HepG2 (cell line): ENCODE data around the gene ATP11A. TPM values are rescaled to one million over a fixed set of nuclear protein-coding genes. Genes with fewer than 3 reads are reported as not detected.

ENCODE experiments used
- ATAC-seq: fragments of 200-7000 bp; cut with Tn5 transposase; 3 replicates; pipeline ENCODE4 v1.9.1; 2020; ENCODE audit warnings: mild to moderate bottlenecking, moderate library complexity
- BruUV-seq: library from RNA; stranded (reverse); fragments of 400-500 nt; replicated peaks from 2 replicates; lab custom pipeline; 2021; lab: Mats Ljungman, UMichigan
- CTCF ChIA-PET: fragments of 300-600 bp; formaldehyde crosslinking; extraction: SDS; loops from one replicate; lab custom pipeline; 2021; ENCODE audit warnings: low total read pairs, inconsistent platforms, low intra/inter-chr PET ratio; lab: Yijun Ruan, JAX
- POLR2A ChIA-PET: fragments of 350-600 bp; sonication (Branson Sonifier 250); formaldehyde crosslinking; loops from one replicate; lab custom pipeline; 2020; ENCODE audit warnings: antibody characterized with exemption, inconsistent platforms; lab: Yijun Ruan, JAX
- DNase-seq: peaks from one replicate; pipeline ENCODE4 v3.0.0-alpha.2; 2015; ENCODE audit warnings: low spot score
- FAIRE-seq: peaks from 3 replicates; lab custom pipeline; 2011; peaks lifted over from hg19 to GRCh38; lab: Jason Lieb, UNC
- H2AFZ ChIP-seq: one replicate; pipeline ENCODE4 v1.6.1; 2011; ENCODE audit warnings: low read length, inconsistent platforms
- H3K27ac ChIP-seq: fragments of 300-600 bp; 3 replicates; pipeline ENCODE4 v1.8.0; 2011; ENCODE audit warnings: mixed run types, mild to moderate bottlenecking, mixed read lengths, low read length, inconsistent platforms; ENCODE audit not compliant: insufficient read depth; ENCODE audit errors: extremely low read length
- H3K27me3 ChIP-seq, 2 experiments: fragments of 200-600 bp in 1 of 2; 2 replicates in 1 of 2; 3 replicates in 1 of 2; pipeline versions ENCODE4 v1.6.0 to v1.8.0; 2011; ENCODE audit warnings: low read length in 2 of 2, mild to moderate bottlenecking in 2 of 2, moderate library complexity in 2 of 2, inconsistent platforms in 1 of 2; ENCODE audit not compliant: insufficient read depth in 2 of 2, control insufficient read depth in 1 of 2
- H3K36me3 ChIP-seq, 2 experiments: fragments of 200-600 bp in 1 of 2; replicated peaks in 1 of 2; 2 replicates in 1 of 2; 3 replicates in 1 of 2; pipeline versions ENCODE4 v1.5.1 to v1.8.0; 2011; ENCODE audit warnings: low read length in 2 of 2, inconsistent platforms in 1 of 2; ENCODE audit not compliant: insufficient read depth in 2 of 2, control insufficient read depth in 1 of 2
- H3K4me1 ChIP-seq: 2 replicates; pipeline ENCODE4 v1.5.1; 2012; ENCODE audit warnings: low read length, inconsistent platforms; ENCODE audit not compliant: insufficient read depth
- H3K4me2 ChIP-seq: 2 replicates; pipeline ENCODE4 v1.6.0; 2011; ENCODE audit warnings: low read depth, low read length, inconsistent platforms
- H3K4me3 ChIP-seq, 3 experiments: fragments of 200-600 bp in 1 of 3; sonication (generic), shearing (Covaris generic) in 1 of 3; replicated peaks in 1 of 3; 2 replicates each; pipeline ENCODE4 v1.5.1; 2011 to 2016; ENCODE audit warnings: low read length in 3 of 3, inconsistent platforms in 2 of 3, low read depth in 2 of 3, mild to moderate bottlenecking in 2 of 3, control low read depth in 1 of 3, mixed read lengths in 1 of 3; ENCODE audit not compliant: insufficient read depth in 1 of 3
- H3K79me2 ChIP-seq: one replicate; pipeline ENCODE4 v1.6.1; 2011; ENCODE audit warnings: low read length, inconsistent platforms; ENCODE audit not compliant: insufficient read depth
- H3K9ac ChIP-seq: 2 replicates; pipeline ENCODE4 v1.6.0; 2011; ENCODE audit warnings: mild to moderate bottlenecking, low read depth, low read length, inconsistent platforms; ENCODE audit not compliant: insufficient read depth
- H3K9me3 ChIP-seq: 2 replicates; pipeline ENCODE4 v1.5.1; 2012; ENCODE audit warnings: mild to moderate bottlenecking, low read length
- H4K20me1 ChIP-seq: 2 replicates; pipeline ENCODE4 v1.6.0; 2011; ENCODE audit warnings: inconsistent platforms, mild to moderate bottlenecking, low read length, moderate library complexity; ENCODE audit not compliant: insufficient read depth
- E2F1 ChIP-seq: sonication (generic); formaldehyde crosslinking; IDR thresholded peaks from 2 replicates; pipeline ENCODE4 v1.5.0; 2020; ENCODE audit warnings: missing genetic modification reagents
- HOXA3 ChIP-seq: sonication (generic); formaldehyde crosslinking; IDR thresholded peaks from 2 replicates; pipeline ENCODE4 v1.5.0; 2020; ENCODE audit warnings: missing genetic modification reagents
- JDP2 ChIP-seq: sonication (generic); formaldehyde crosslinking; IDR thresholded peaks from 2 replicates; pipeline ENCODE4 v1.8.1; 2022; ENCODE audit warnings: missing genetic modification reagents, borderline replicate concordance
- ZFP36 ChIP-seq: fragments of 150-350 bp; IDR thresholded peaks from 2 replicates; pipeline ENCODE4 v1.6.1; 2018; ENCODE audit warnings: borderline replicate concordance, low read length, low read depth; ENCODE audit not compliant: partially characterized antibody
- ZNF24 ChIP-seq: fragments of 450-650 bp; IDR thresholded peaks from 2 replicates; pipeline ENCODE4 v1.6.1; 2017; ENCODE audit warnings: antibody characterized with exemption, mild to moderate bottlenecking
- WGBS: methylation state at CpG from one replicate; pipeline ENCODE4 v1.1.6; 2017; ENCODE audit warnings: low lambda C conversion rate; 5-methylcytosine and 5-hydroxymethylcytosine counted together
- in situ Hi-C: cut with HindIII; loops from 2 replicates; pipeline ENCODE4 v1.10.0; 2017; ENCODE audit warnings: low pct_unique_long_range_greater_than_20kb; ENCODE audit not compliant: extremely low pct_ligation_motif_present
- intact Hi-C: fragments of 100-400 bp; cut with micrococcal nuclease; formaldehyde crosslinking; loops from one replicate; pipeline ENCODE4 v1.10.0; 2022; ENCODE audit not compliant: unreplicated experiment
- polyA plus RNA-seq, 8 experiments: library from polyadenylated mRNA; depleted of rRNA in 3 of 8; stranded (reverse) in 7 of 8; unstranded in 1 of 8; fragments of >200 nt; fragmentation: Illumina TruSeq in 4 of 8; extraction: Trizol in 4 of 8; gene quantifications; 2 replicates each; pipeline versions ENCODE4 v1.2.1 to v1.2.3, GENCODE V29; 2011 to 2016; ENCODE audit warnings: low read depth in 4 of 8, missing spikeins in 1 of 8, mixed read lengths in 1 of 8; ENCODE audit not compliant: insufficient read depth in 1 of 8
- total RNA-seq, 5 experiments: library from RNA; depleted of rRNA; stranded (reverse); fragments of >200 nt; fragmentation: Illumina TruSeq; extraction: Trizol; gene quantifications; 2 replicates each; pipeline ENCODE4 v1.2.3, GENCODE V29; 2016; ENCODE audit warnings: low read depth in 1 of 5
- TF ChIP-seq, protein P1 (sequence below): sonication (generic); formaldehyde crosslinking; IDR thresholded peaks from 2 replicates; pipeline ENCODE4 v1.5.1; 2020; ENCODE audit warnings: mild to moderate bottlenecking, moderate library complexity, missing genetic modification reagents
- TF ChIP-seq, protein P2 (sequence below): sonication (generic); formaldehyde crosslinking; IDR thresholded peaks from 2 replicates; pipeline ENCODE4 v1.4.0; 2020; ENCODE audit warnings: missing genetic modification reagents
- TF ChIP-seq, protein P3 (sequence below): sonication (generic); formaldehyde crosslinking; IDR thresholded peaks from 2 replicates; pipeline ENCODE4 v1.4.0; 2020; ENCODE audit warnings: missing genetic modification reagents, mild to moderate bottlenecking, borderline replicate concordance

Gene ATP11A
- total and polyA plus RNA-seq, 2 of the 13 experiments (the other 11 are each of a cell fraction or from before 2014, with no cell fraction given) = 18.4 to 20.1 TPM

DNA sequence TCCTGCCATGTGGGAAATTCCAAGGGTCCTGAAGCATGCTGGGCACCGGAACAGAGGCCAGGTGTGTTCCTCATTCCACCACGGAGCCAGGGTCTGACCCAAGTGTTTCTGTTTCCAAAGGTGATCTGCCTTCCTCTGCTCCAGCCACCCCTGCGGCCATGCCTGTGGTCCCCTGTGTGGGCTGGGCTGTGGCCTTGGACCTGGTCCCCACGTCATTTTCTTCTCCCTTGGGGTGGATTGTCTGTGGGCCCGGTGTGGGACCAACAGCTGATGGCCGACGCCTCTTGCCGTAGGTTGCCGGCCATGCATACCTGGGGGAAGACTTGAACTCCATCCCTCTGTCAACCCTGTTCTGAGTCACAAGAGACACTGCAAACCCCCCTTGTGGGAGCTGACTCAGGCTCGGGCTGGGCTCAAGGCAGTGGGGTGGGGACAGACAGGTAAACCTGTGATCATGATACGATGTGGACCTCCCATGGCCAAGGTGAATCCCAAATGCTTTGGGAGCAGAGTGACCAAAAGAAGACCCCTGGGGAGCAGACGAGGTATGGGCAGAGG is 35.0 kb downstream of the ATP11A start:
- ATAC-seq = no peak

More for the DNA sequence above, 35.0 kb downstream of the ATP11A start:
- no peak overlapping the region for H3K9ac ChIP-seq
- H3K9me3 ChIP-seq = no peaks in the 10 kb centered on the region
- no peak overlapping the region for H2AFZ ChIP-seq
- H4K20me1 ChIP-seq = peaks cover 44% of the 10 kb centered on the region
- H3K27me3 ChIP-seq = no peaks in the 10 kb centered on the region
- no TSS peak for BruUV-seq
- H3K79me2 ChIP-seq = peaks cover 84% of the 10 kb centered on the region
- in situ Hi-C loops = no loop called here
- ChIA-PET POLR2A (interaction anchor here (1.3 kb wide), 1 partner anchor 32 kb away, joined by 4 read pairs; no protein-coding TSS in a partner anchor), CTCF (no interaction called here)
- H3K36me3 ChIP-seq = peaks cover 6 to 18% of the 10 kb centered on the region in 2 experiments; a peak in 3 of 5 replicates
- WGBS = 93% methylated on average over 7 of the region's 12 CpGs
- FAIRE-seq = no peak
- no peak overlapping the region for H3K4me3 ChIP-seq
- H3K4me2 ChIP-seq = no peak overlapping the region
- H3K4me1 ChIP-seq = peaks cover 84% of the 10 kb centered on the region
- DNase-seq = no peak
- intact Hi-C loops = no loop called here
- TF ChIP-seq JDP2 (CRISPR knock-in tag) (no peak), ZNF24 (no peak), ZFP36 (no peak), E2F1 (CRISPR knock-in tag) (no peak), HOXA3 (CRISPR knock-in tag) (0 out of 2 replicates have a peak, but pooled peaks have one; percentile 4)
- TF ChIP-seq, protein P1, sequence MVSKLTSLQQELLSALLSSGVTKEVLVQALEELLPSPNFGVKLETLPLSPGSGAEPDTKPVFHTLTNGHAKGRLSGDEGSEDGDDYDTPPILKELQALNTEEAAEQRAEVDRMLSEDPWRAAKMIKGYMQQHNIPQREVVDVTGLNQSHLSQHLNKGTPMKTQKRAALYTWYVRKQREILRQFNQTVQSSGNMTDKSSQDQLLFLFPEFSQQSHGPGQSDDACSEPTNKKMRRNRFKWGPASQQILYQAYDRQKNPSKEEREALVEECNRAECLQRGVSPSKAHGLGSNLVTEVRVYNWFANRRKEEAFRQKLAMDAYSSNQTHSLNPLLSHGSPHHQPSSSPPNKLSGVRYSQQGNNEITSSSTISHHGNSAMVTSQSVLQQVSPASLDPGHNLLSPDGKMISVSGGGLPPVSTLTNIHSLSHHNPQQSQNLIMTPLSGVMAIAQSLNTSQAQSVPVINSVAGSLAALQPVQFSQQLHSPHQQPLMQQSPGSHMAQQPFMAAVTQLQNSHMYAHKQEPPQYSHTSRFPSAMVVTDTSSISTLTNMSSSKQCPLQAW (CRISPR knock-in tag) = no peak
- TF ChIP-seq, protein P2, sequence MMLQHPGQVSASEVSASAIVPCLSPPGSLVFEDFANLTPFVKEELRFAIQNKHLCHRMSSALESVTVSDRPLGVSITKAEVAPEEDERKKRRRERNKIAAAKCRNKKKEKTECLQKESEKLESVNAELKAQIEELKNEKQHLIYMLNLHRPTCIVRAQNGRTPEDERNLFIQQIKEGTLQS (CRISPR knock-in tag) = no peak
- TF ChIP-seq, protein P3, sequence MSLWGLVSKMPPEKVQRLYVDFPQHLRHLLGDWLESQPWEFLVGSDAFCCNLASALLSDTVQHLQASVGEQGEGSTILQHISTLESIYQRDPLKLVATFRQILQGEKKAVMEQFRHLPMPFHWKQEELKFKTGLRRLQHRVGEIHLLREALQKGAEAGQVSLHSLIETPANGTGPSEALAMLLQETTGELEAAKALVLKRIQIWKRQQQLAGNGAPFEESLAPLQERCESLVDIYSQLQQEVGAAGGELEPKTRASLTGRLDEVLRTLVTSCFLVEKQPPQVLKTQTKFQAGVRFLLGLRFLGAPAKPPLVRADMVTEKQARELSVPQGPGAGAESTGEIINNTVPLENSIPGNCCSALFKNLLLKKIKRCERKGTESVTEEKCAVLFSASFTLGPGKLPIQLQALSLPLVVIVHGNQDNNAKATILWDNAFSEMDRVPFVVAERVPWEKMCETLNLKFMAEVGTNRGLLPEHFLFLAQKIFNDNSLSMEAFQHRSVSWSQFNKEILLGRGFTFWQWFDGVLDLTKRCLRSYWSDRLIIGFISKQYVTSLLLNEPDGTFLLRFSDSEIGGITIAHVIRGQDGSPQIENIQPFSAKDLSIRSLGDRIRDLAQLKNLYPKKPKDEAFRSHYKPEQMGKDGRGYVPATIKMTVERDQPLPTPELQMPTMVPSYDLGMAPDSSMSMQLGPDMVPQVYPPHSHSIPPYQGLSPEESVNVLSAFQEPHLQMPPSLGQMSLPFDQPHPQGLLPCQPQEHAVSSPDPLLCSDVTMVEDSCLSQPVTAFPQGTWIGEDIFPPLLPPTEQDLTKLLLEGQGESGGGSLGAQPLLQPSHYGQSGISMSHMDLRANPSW (CRISPR knock-in tag) = no peak
- H3K27ac ChIP-seq = peak overlapping the region; percentile 5
